PFSK-1 (cell line): ENCODE data around the gene ARL15.

Source experiments
- FOXP2 ChIP-seq: optimal IDR thresholded peaks from 2 replicates; pipeline ENCODE3; 2011; ENCODE audit warnings: borderline replicate concordance, control low read depth, inconsistent platforms; ENCODE audit not compliant: insufficient read depth; ENCODE audit errors: extremely low read length, extremely low read depth
- POLR2AphosphoS5 ChIP-seq: IDR thresholded peaks from 2 replicates; pipeline ENCODE4 v1.6.1; 2012; ENCODE audit warnings: low read depth, mild to moderate bottlenecking, control low read depth, low read length, moderate library complexity
- REST ChIP-seq, 2 experiments: IDR thresholded peaks; 2 replicates each; pipeline versions ENCODE4 v1.6.1 to v1.8.0; 2011 to 2012; ENCODE audit warnings: low read depth in 2 of 2, low read length in 2 of 2, control low read depth in 1 of 2, inconsistent platforms in 1 of 2, mild to moderate bottlenecking in 1 of 2, moderate library complexity in 1 of 2; ENCODE audit not compliant: insufficient read depth in 1 of 2
- SIN3A ChIP-seq: IDR thresholded peaks from 2 replicates; pipeline ENCODE4 v1.6.1; 2012; ENCODE audit warnings: mild to moderate bottlenecking, low read length, moderate library complexity, borderline replicate concordance; ENCODE audit not compliant: insufficient read depth
- TAF1 ChIP-seq: IDR thresholded peaks from 2 replicates; pipeline ENCODE4 v1.6.1; 2012; ENCODE audit warnings: low read length, control low read depth, borderline replicate concordance; ENCODE audit not compliant: insufficient read depth

GRCh38 chr5:54186108-54186507 is 124.3 kb downstream of the ARL15 start:
- TF ChIP-seq REST (IDR thresholded peaks at IDR 0.05; ENCODE audit: insufficient read depth in 1 of 2, low read depth in 2 of 2, low read length in 2 of 2) (no peak), TAF1 (no peak), POLR2AphosphoS5 (no peak), SIN3A (no peak), FOXP2 (no peak)
